Uterus (tissue), 2 donors: Measurements from ENCODE around the gene GTF3C4.

Source experiments
- POLR2A ChIP-seq, 2 donors: fragments of 450-650 bp; IDR thresholded peaks; one replicate each; pipeline ENCODE4 v1.6.1; 2016; ENCODE audit warnings: antibody characterized with exemption in 2 of 2, mild to moderate bottlenecking in 1 of 2, moderate library complexity in 1 of 2
- TF ChIP-seq, protein P1 (sequence below), 4 experiments: fragments of 200-600 bp in 2 of 4; fragments of 450-650 bp in 2 of 4; sonication (generic) in 2 of 4; IDR thresholded peaks; one replicate each; pipeline ENCODE4 v1.5.1; 2016 to 2019; ENCODE audit warnings: antibody characterized with exemption in 4 of 4, mild to moderate bottlenecking in 2 of 4, moderate library complexity in 1 of 4

DNA sequence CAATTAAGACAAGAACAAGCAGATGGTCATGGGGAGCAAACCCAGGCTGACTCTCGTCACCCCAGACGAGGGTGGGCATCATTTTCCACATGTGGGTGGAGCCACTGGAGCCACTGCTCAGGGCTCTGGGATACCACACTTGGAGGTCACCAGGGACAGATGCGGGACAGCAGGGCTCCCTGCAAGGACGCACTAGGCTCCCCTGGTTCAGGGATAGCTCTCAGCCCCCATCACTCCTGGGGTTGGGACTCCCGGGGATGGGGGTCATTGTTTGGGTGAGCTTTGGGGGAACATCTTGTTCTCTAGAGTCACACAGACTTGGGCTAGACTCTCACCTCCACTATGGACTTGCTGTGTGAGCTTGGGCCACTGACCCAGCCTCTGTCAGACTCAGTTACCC, 57.8 kb downstream of the GTF3C4 start:
- TF ChIP-seq, protein P1, sequence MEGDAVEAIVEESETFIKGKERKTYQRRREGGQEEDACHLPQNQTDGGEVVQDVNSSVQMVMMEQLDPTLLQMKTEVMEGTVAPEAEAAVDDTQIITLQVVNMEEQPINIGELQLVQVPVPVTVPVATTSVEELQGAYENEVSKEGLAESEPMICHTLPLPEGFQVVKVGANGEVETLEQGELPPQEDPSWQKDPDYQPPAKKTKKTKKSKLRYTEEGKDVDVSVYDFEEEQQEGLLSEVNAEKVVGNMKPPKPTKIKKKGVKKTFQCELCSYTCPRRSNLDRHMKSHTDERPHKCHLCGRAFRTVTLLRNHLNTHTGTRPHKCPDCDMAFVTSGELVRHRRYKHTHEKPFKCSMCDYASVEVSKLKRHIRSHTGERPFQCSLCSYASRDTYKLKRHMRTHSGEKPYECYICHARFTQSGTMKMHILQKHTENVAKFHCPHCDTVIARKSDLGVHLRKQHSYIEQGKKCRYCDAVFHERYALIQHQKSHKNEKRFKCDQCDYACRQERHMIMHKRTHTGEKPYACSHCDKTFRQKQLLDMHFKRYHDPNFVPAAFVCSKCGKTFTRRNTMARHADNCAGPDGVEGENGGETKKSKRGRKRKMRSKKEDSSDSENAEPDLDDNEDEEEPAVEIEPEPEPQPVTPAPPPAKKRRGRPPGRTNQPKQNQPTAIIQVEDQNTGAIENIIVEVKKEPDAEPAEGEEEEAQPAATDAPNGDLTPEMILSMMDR (IDR thresholded peaks at IDR 0.05): no peak
- no peak for TF ChIP-seq POLR2A (IDR thresholded peaks at IDR 0.05)
